Measurements from ENCODE around the gene HHIP. TPM values are rescaled to one million over a fixed set of nuclear protein-coding genes. Genes with fewer than 3 reads are reported as not detected.

Gene HHIP
- total and polyA plus RNA-seq, 3 experiments from 2014 or later = not detected

- H3K9me3 ChIP-seq (ENCODE audit: low read length) = no peaks in the 10 kb centered on the region
- no peaks in the 10 kb centered on the region for H3K36me3 ChIP-seq (ENCODE audit: insufficient read depth, low read length)
- POLR2A ChIA-PET = no interaction called here
- Mint-ChIP-seq H3K27ac (no peak overlapping the region), H3K4me1 (no peaks in the 10 kb centered on the region), H3K9me3 (peaks cover 0 to 2% (median under 1%) of the 10 kb centered on the region in 5 donors), H3K27me3 (no peaks in the 10 kb centered on the region), H3K36me3 (peaks cover 0 to 1% (median 0%) of the 10 kb centered on the region in 3 donors), H3K4me3 (no peak overlapping the region)
- CTCF ChIA-PET = no interaction called here
- H3K27me3 ChIP-seq (ENCODE audit: insufficient read depth, low read length, poor library complexity, severe bottlenecking) = no peaks in the 10 kb centered on the region
- no peak overlapping the region for H3K4me3 ChIP-seq (ENCODE audit: low read length)
- H3K4me1 ChIP-seq (ENCODE audit: insufficient read depth, low read length) = no peaks in the 10 kb centered on the region
- no peak overlapping the region for H3K27ac ChIP-seq (ENCODE audit: low read depth, low read length)
- DNase-seq = no peak
Measured at GRCh38 chr4:144716778-144717177, 70.8 kb downstream of the HHIP start.

GRCh38 chr4:144718958-144719512, 73.1 kb downstream of the HHIP start:
- ChIA-PET CTCF (no interaction called here), POLR2A (no interaction called here)
- no peak overlapping the region for H3K27ac ChIP-seq (ENCODE audit: low read depth, low read length)
- no peak for DNase-seq
- no peaks in the 10 kb centered on the region for H3K4me1 ChIP-seq (ENCODE audit: insufficient read depth, low read length)
- no peak overlapping the region for H3K4me3 Mint-ChIP-seq
- peaks cover 0 to 1% (median 0%) of the 10 kb centered on the region in 3 donors for H3K36me3 Mint-ChIP-seq
- no peak overlapping the region for H3K4me3 ChIP-seq (ENCODE audit: low read length)
- no peaks in the 10 kb centered on the region for H3K9me3 ChIP-seq (ENCODE audit: low read length)
- H3K4me1 Mint-ChIP-seq = no peaks in the 10 kb centered on the region
- H3K27ac Mint-ChIP-seq = no peak overlapping the region
- H3K27me3 Mint-ChIP-seq = no peaks in the 10 kb centered on the region
- peaks cover 0 to 3% (median 1%) of the 10 kb centered on the region in 5 donors for H3K9me3 Mint-ChIP-seq
- no peaks in the 10 kb centered on the region for H3K27me3 ChIP-seq (ENCODE audit: insufficient read depth, low read length, poor library complexity, severe bottlenecking)
- no peaks in the 10 kb centered on the region for H3K36me3 ChIP-seq (ENCODE audit: insufficient read depth, low read length)

- H3K4me3 ChIP-seq (ENCODE audit: low read length) = no peak overlapping the region
- H3K9me3 ChIP-seq (ENCODE audit: low read length) = no peaks in the 10 kb centered on the region
- Mint-ChIP-seq H3K36me3 (peaks cover 0 to 1% (median 0%) of the 10 kb centered on the region in 3 donors), H3K27me3 (no peaks in the 10 kb centered on the region), H3K27ac (no peak overlapping the region), H3K9me3 (peaks cover 0 to 3% (median 0%) of the 10 kb centered on the region in 5 donors), H3K4me3 (no peak overlapping the region), H3K4me1 (no peaks in the 10 kb centered on the region)
- H3K36me3 ChIP-seq (ENCODE audit: insufficient read depth, low read length) = no peaks in the 10 kb centered on the region
- ChIA-PET CTCF (no interaction called here), POLR2A (no interaction called here)
- H3K27ac ChIP-seq (ENCODE audit: low read depth, low read length) = no peak overlapping the region
- DNase-seq = no peak
- no peaks in the 10 kb centered on the region for H3K4me1 ChIP-seq (ENCODE audit: insufficient read depth, low read length)
- no peaks in the 10 kb centered on the region for H3K27me3 ChIP-seq (ENCODE audit: insufficient read depth, low read length, poor library complexity, severe bottlenecking)
Measured at GRCh38 chr4:144720491-144720890, 74.5 kb downstream of the HHIP start.

GRCh38 chr4:144721994-144722393, 76.0 kb downstream of the HHIP start:
- no peaks in the 10 kb centered on the region for H3K9me3 ChIP-seq (ENCODE audit: low read length)
- H3K36me3 Mint-ChIP-seq = no peaks in the 10 kb centered on the region
- H3K4me3 ChIP-seq (ENCODE audit: low read length) = no peak overlapping the region
- DNase-seq = no peak
- peaks cover 0 to 3% (median 0%) of the 10 kb centered on the region in 5 donors for H3K9me3 Mint-ChIP-seq
- no peak overlapping the region for H3K4me3 Mint-ChIP-seq
- CTCF ChIA-PET = no interaction called here
- H3K36me3 ChIP-seq (ENCODE audit: insufficient read depth, low read length) = no peaks in the 10 kb centered on the region
- no peaks in the 10 kb centered on the region for H3K27me3 ChIP-seq (ENCODE audit: insufficient read depth, low read length, poor library complexity, severe bottlenecking)
- H3K27ac ChIP-seq (ENCODE audit: low read depth, low read length) = no peak overlapping the region
- POLR2A ChIA-PET = no interaction called here
- no peak overlapping the region for H3K27ac Mint-ChIP-seq
- H3K4me1 ChIP-seq (ENCODE audit: insufficient read depth, low read length) = no peaks in the 10 kb centered on the region
- no peaks in the 10 kb centered on the region for H3K27me3 Mint-ChIP-seq
- no peaks in the 10 kb centered on the region for H3K4me1 Mint-ChIP-seq

- no peak overlapping the region for H3K4me3 Mint-ChIP-seq
- no peak overlapping the region for H3K27ac ChIP-seq (ENCODE audit: low read depth, low read length)
- H3K4me1 Mint-ChIP-seq = no peaks in the 10 kb centered on the region
- H3K4me1 ChIP-seq (ENCODE audit: insufficient read depth, low read length) = no peaks in the 10 kb centered on the region
- H3K9me3 Mint-ChIP-seq = peaks cover 0 to 3% (median 0%) of the 10 kb centered on the region in 5 donors
- ChIA-PET CTCF (no interaction called here), POLR2A (no interaction called here)
- no peaks in the 10 kb centered on the region for H3K27me3 ChIP-seq (ENCODE audit: insufficient read depth, low read length, poor library complexity, severe bottlenecking)
- no peaks in the 10 kb centered on the region for H3K27me3 Mint-ChIP-seq
- H3K4me3 ChIP-seq (ENCODE audit: low read length) = no peak overlapping the region
- no peak overlapping the region for H3K27ac Mint-ChIP-seq
- no peaks in the 10 kb centered on the region for H3K9me3 ChIP-seq (ENCODE audit: low read length)
- DNase-seq = no peak
- no peaks in the 10 kb centered on the region for H3K36me3 ChIP-seq (ENCODE audit: insufficient read depth, low read length)
- no peaks in the 10 kb centered on the region for H3K36me3 Mint-ChIP-seq
Measured at GRCh38 chr4:144723471-144723870, 77.5 kb downstream of the HHIP start.

GRCh38 chr4:144729175-144729574, 83.2 kb downstream of the HHIP start:
- Mint-ChIP-seq H3K36me3 (no peaks in the 10 kb centered on the region), H3K27ac (no peak overlapping the region), H3K9me3 (peaks cover 0 to 3% (median 0%) of the 10 kb centered on the region in 5 donors), H3K27me3 (no peaks in the 10 kb centered on the region), H3K4me3 (no peak overlapping the region), H3K4me1 (no peaks in the 10 kb centered on the region)
- H3K27me3 ChIP-seq (ENCODE audit: insufficient read depth, low read length, poor library complexity, severe bottlenecking) = no peaks in the 10 kb centered on the region
- ChIA-PET POLR2A (no interaction called here), CTCF (no interaction called here)
- no peaks in the 10 kb centered on the region for H3K4me1 ChIP-seq (ENCODE audit: insufficient read depth, low read length)
- H3K4me3 ChIP-seq (ENCODE audit: low read length) = no peak overlapping the region
- H3K9me3 ChIP-seq (ENCODE audit: low read length) = no peaks in the 10 kb centered on the region
- H3K36me3 ChIP-seq (ENCODE audit: insufficient read depth, low read length) = no peaks in the 10 kb centered on the region
- no peak for DNase-seq
- H3K27ac ChIP-seq (ENCODE audit: low read depth, low read length) = no peak overlapping the region

- no peak overlapping the region for H3K27ac Mint-ChIP-seq
- no peaks in the 10 kb centered on the region for H3K36me3 Mint-ChIP-seq
- H3K27me3 Mint-ChIP-seq = no peaks in the 10 kb centered on the region
- Histone ChIP-seq H3K27me3 (ENCODE audit: insufficient read depth, low read length, poor library complexity, severe bottlenecking) (no peaks in the 10 kb centered on the region), H3K9me3 (ENCODE audit: low read length) (no peaks in the 10 kb centered on the region), H3K36me3 (ENCODE audit: insufficient read depth, low read length) (no peaks in the 10 kb centered on the region), H3K4me1 (ENCODE audit: insufficient read depth, low read length) (no peaks in the 10 kb centered on the region), H3K4me3 (ENCODE audit: low read length) (no peak overlapping the region), H3K27ac (ENCODE audit: low read depth, low read length) (no peak overlapping the region)
- no peaks in the 10 kb centered on the region for H3K4me1 Mint-ChIP-seq
- H3K4me3 Mint-ChIP-seq = no peak overlapping the region
- POLR2A ChIA-PET = no interaction called here
- peaks cover 0 to 3% (median 0%) of the 10 kb centered on the region in 5 donors for H3K9me3 Mint-ChIP-seq
- CTCF ChIA-PET = no interaction called here
- no peak for DNase-seq
Measured at GRCh38 chr4:144732584-144733428, 86.8 kb downstream of the HHIP start.

- CTCF ChIA-PET = no interaction called here
- Histone ChIP-seq H3K36me3 (ENCODE audit: insufficient read depth, low read length) (no peaks in the 10 kb centered on the region), H3K4me3 (ENCODE audit: low read length) (no peak overlapping the region), H3K4me1 (ENCODE audit: insufficient read depth, low read length) (no peaks in the 10 kb centered on the region), H3K27me3 (ENCODE audit: insufficient read depth, low read length, poor library complexity, severe bottlenecking) (no peaks in the 10 kb centered on the region), H3K9me3 (ENCODE audit: low read length) (no peaks in the 10 kb centered on the region), H3K27ac (ENCODE audit: low read depth, low read length) (no peak overlapping the region)
- Mint-ChIP-seq H3K4me3 (no peak overlapping the region), H3K36me3 (no peaks in the 10 kb centered on the region), H3K27ac (no peak overlapping the region), H3K4me1 (no peaks in the 10 kb centered on the region), H3K9me3 (peaks cover 0 to 3% (median 0%) of the 10 kb centered on the region in 5 donors), H3K27me3 (no peaks in the 10 kb centered on the region)
- POLR2A ChIA-PET = no interaction called here
- DNase-seq = no peak
Measured at GRCh38 chr4:144733566-144733965, 87.6 kb downstream of the HHIP start.

Data from CD8-positive, alpha-beta memory T cell (primary cell).